Kidney epithelial cell (primary cell): Measurements from ENCODE around the gene CD19. TPM values are rescaled to one million over a fixed set of nuclear protein-coding genes. Genes with fewer than 3 reads are reported as not detected.

Source experiments
- DNase-seq: peaks from one replicate; pipeline ENCODE4 v3.0.0-alpha.2; 2010; ENCODE audit warnings: low read depth
- H3K27me3 ChIP-seq: 2 replicates; pipeline ENCODE4 v1.6.0; 2011; ENCODE audit warnings: low read length; ENCODE audit not compliant: control insufficient read depth, insufficient read depth
- H3K36me3 ChIP-seq: 2 replicates; pipeline ENCODE4 v1.5.1; 2011; ENCODE audit warnings: low read length; ENCODE audit not compliant: control insufficient read depth, insufficient read depth
- H3K4me3 ChIP-seq: 2 replicates; pipeline ENCODE4 v1.5.1; 2011; ENCODE audit warnings: low read depth, mild to moderate bottlenecking, control low read depth, low read length
- total RNA-seq: library from RNA; depleted of rRNA; stranded (reverse); fragments of >200 nt; gene quantifications from 2 replicates; pipeline ENCODE4 v1.2.3, GENCODE V29; 2015
- TF ChIP-seq, protein P1 (sequence below): IDR thresholded peaks from 2 replicates; pipeline ENCODE4 v1.5.1; 2011; ENCODE audit warnings: mild to moderate bottlenecking, moderate library complexity, low read length, control low read depth, inconsistent platforms; ENCODE audit not compliant: insufficient read depth, poor library complexity, severe bottlenecking

CD19 gene
- total RNA-seq, 1 donor from 2014 or later = not detected

DNA sequence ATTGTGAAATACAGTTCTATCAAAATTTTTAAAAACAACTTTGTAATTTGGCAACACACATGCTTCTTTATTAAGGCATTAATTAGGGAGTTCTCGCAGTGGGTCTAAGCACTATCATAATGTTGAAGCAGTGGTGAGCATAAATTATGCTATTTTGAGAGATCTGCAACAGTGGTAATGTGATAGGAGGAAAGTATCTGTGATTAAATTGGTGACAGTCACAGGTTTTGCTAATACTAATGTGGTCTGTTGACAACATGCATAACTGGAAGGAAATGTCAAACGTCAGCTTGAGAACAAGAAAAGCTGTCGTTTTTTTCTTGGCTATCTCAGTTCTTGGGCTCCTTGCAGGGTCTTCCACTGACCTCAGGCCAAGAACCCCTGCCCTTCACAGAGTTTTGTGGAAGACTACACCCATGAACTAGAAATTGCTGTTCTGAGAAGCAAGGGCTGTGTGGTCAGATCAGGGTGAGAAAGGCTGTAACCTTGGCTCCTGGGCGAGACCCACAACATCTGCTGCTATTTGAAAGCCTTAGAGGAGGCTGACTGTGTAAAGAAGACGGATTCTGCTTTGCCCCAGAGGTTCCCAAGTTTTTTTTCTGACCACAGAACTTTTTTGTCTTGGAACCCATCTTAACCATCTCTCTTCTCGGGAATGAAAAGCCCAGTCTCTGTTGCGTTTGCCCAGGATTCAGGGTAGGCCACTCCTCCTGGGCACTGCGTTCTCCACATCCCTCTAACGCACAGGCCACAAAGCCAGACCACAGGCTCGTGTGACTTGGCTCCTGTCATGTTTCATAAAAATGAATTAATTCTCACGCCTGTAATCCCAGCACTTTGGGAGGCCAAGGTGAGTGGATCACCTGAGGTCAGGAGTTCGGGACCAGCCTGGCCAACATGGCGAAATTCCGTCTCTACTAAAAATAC is 39.5 kb upstream of the CD19 start:
- Histone ChIP-seq H3K4me3 (no peak overlapping the region), H3K27me3 (no peaks in the 10 kb centered on the region), H3K36me3 (no peaks in the 10 kb centered on the region)
- TF ChIP-seq, protein P1, sequence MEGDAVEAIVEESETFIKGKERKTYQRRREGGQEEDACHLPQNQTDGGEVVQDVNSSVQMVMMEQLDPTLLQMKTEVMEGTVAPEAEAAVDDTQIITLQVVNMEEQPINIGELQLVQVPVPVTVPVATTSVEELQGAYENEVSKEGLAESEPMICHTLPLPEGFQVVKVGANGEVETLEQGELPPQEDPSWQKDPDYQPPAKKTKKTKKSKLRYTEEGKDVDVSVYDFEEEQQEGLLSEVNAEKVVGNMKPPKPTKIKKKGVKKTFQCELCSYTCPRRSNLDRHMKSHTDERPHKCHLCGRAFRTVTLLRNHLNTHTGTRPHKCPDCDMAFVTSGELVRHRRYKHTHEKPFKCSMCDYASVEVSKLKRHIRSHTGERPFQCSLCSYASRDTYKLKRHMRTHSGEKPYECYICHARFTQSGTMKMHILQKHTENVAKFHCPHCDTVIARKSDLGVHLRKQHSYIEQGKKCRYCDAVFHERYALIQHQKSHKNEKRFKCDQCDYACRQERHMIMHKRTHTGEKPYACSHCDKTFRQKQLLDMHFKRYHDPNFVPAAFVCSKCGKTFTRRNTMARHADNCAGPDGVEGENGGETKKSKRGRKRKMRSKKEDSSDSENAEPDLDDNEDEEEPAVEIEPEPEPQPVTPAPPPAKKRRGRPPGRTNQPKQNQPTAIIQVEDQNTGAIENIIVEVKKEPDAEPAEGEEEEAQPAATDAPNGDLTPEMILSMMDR = no peak
- DNase-seq = no peak

DNA sequence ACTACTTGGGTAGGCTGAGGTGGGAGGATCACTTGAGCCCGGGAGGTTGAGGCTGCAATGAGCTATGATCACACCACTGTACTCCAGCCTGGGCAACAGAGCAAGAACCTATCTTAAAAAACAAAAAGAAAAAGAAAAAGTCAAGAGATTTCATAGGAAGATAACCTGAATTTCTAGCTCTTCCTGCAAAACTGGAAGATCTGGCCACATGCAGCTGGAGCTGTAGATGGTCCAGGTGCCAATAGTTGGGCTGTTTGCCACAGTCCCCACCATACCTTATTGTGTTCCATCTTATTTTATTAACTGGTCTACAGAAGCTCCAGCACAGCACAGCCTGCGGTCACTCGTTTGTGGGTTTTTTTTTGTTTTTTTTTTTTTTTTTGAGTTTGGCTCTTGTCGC is 38.5 kb upstream of the CD19 start:
- Histone ChIP-seq H3K27me3 (no peaks in the 10 kb centered on the region), H3K36me3 (no peaks in the 10 kb centered on the region), H3K4me3 (no peak overlapping the region)
- TF ChIP-seq, protein P1 = no peak
- no peak for DNase-seq

DNA sequence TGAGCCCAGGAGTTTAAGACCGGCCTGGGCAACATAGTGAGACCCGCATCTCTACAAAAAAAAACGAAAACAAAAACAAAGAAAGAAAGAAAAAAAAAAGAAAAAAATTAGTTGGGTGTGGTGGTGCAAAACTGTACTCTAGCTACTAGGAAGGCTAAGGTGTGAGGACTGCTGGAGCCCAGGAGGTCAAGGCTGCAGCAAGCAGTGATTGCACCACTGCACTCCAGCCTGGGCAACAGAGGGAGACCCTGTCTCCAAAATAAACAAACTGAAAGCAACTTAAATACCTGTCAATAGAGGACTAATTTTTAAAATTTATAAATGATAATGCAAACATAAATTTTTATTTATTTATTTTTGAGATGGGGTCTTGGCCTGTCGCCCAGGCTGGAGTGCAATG is 36.2 kb upstream of the CD19 start:
- no peaks in the 10 kb centered on the region for H3K27me3 ChIP-seq
- no peak for DNase-seq
- no peaks in the 10 kb centered on the region for H3K36me3 ChIP-seq
- no peak overlapping the region for H3K4me3 ChIP-seq
- TF ChIP-seq, protein P1 = no peak

DNA sequence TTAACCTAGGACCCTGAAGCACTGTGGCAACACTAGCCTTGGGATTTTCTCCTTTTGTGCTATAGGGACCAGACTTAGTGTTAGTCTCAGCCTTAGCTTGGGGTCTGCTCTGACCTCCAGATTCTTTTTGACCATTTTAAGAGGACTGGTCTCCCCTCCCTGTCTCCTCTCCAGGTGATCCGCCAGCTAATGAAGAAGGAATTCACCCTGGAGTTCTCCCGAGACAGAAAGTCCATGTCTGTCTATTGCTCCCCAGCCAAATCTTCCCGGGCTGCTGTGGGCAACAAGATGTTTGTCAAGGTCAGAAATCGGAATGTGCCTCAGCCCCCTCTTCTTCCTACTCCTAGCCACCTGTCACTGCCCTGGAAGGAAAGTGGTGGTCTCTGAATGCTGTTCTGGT is 33.9 kb upstream of the CD19 start:
- TF ChIP-seq, protein P1 = no peak
- no peaks in the 10 kb centered on the region for H3K36me3 ChIP-seq
- H3K4me3 ChIP-seq = no peak overlapping the region
- DNase-seq = no peak
- no peaks in the 10 kb centered on the region for H3K27me3 ChIP-seq

DNA sequence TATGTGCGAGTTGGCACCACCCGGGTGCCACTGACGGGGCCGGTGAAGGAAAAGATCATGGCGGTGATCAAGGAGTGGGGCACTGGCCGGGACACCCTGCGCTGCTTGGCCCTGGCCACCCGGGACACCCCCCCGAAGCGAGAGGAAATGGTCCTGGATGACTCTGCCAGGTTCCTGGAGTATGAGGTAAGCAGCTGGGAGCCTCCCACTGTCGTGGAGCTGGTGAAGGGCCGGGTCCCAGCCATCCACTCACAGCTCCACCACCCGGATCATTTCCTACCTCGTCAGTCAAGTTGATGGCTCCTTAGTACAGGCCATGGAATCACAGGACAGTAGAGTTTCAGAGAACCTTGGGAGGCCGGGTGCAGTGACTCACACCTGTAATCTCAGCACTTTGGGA is 33.5 kb upstream of the CD19 start:
- Histone ChIP-seq H3K36me3 (no peaks in the 10 kb centered on the region), H3K4me3 (no peak overlapping the region), H3K27me3 (no peaks in the 10 kb centered on the region)
- TF ChIP-seq, protein P1 = no peak
- DNase-seq = no peak
